Hypothalamus (tissue), 51 donors: ENCODE data around the gene SORBS2.
A peak's percentile ranks its signal among the peaks of the same experiment; 100 is the strongest.

Source experiments
- DNase-seq, 51 donors: peaks; one replicate each; lab custom pipeline; 2025; lab: John Stamatoyannopoulos, UW

Gene SORBS2

GRCh38 chr4:185541251-185541727 is 270.7 kb downstream of the SORBS2 start:
- peak in 19 of 51 donors; percentile 4 to 58 (median 35) for DNase-seq

- DNase-seq: no peak
Measured at GRCh38 chr4:185540487-185541120, 271.4 kb downstream of the SORBS2 start.

DNA sequence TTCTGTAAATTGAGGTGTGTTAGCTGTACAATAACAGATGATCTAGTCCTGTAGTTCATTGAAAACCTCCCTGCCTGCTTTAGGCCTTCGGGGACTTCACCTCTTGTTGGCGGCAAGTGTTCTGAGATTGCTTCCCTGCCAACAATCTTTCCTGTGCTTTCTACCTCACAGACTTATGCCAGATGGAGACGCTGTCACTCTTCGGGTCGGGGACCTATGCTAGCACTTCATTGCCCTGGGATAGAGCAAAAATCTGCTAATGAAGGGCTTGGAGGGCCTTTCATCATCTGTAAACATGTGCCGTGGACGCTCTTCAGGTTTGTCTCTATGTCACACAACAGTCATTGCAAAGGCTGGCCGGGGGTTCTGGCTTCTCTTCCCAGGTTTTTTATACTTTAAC is 272.0 kb downstream of the SORBS2 start:
- no peak for DNase-seq

DNA sequence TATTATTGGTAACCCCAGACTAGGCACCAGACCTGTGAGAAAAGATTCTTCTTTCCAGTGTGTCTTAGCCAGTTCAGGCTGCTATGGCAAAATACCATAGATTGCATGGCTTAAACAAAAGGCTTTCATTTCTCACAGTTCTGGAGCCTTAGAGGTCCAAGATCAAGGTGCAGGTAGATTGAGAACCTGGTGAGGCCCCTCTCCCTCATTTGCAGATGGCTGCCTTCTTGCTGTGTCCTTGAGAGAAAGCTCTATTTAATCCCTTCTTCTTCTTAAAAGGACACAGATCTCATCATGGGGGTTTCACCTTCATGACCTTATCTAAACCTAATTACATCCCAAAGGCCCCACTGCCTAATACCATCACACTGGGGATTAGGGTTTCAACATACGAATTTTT is 273.2 kb downstream of the SORBS2 start:
- no peak for DNase-seq

GRCh38 chr4:185536411-185536709 is 275.6 kb downstream of the SORBS2 start:
- peak in 13 of 51 donors; percentile 3 to 52 (median 19) for DNase-seq

DNA sequence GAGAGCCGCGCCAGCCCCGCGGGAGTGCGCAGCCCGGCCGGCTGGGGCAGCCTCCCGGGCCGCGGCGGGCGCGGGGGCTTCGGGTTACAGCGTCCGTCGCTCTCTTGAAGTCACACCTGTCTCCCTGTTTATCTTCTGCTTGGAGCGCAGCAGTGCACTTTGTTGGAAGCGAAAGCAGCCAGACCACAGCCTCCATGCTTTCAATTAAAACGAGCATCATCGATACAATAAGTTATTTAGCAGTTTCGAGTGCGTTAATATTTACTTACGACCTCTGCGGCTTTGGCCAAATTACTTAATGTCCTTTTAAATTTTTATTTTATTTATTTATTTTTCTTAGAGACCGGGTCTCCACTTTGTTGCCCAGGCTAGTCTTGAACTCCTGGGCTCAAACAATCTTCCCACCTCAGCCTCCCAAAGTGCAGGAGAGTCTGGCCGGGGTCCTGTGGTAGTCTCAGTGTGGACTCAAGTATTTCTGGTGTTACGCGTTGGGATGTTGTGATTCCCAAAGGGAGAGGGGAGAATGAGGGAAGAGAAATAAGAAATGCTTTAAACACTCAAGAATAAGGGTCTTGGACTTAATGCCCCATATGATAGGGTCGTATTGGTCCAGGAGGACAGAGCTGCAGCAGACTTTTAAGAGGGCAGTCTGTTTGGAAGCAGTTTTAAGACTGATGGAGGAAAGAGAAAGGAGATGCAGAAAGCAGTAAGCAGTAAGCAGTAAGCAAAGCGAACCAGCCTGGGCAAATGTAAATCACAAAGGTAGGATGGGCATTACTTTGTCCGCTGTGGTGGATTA is 276.2 kb downstream of the SORBS2 start:
- peak in 1 of 51 donors; percentile 6 for DNase-seq
